ACC112 (cell line): Measurements from ENCODE around the gene PBXIP1.

Experiments used
- H2AFZ ChIP-seq: fragments of 200-600 bp; sonication (generic); one replicate; pipeline ENCODE4 v1.6.0; 2017; ENCODE audit warnings: antibody characterized with exemption, low read length; ENCODE audit not compliant: unreplicated experiment
- H3K27ac ChIP-seq: fragments of 200-600 bp; sonication (generic); 2 replicates; pipeline ENCODE4 v1.5.1; 2014; ENCODE audit warnings: low read depth, mild to moderate bottlenecking, antibody characterized with exemption, low read length, moderate library complexity
- H3K27me3 ChIP-seq: fragments of 200-600 bp; sonication (generic); 2 replicates; pipeline ENCODE4 v1.6.1; 2014; ENCODE audit warnings: mild to moderate bottlenecking, antibody characterized with exemption, low read length, moderate library complexity, mixed read lengths; ENCODE audit not compliant: insufficient read depth
- H3K36me3 ChIP-seq: fragments of 200-600 bp; sonication (generic); 2 replicates; pipeline ENCODE4 v1.6.1; 2016; ENCODE audit warnings: mild to moderate bottlenecking, antibody characterized with exemption, low read length, moderate library complexity, mixed read lengths; ENCODE audit not compliant: insufficient read depth
- H3K4me1 ChIP-seq: fragments of 200-600 bp; sonication (generic); one replicate; pipeline ENCODE4 v1.6.1; 2016; ENCODE audit warnings: low read length, mixed read lengths; ENCODE audit not compliant: insufficient read depth, unreplicated experiment, control insufficient read depth
- H3K4me3 ChIP-seq: fragments of 200-600 bp; sonication (generic); 2 replicates; pipeline ENCODE4 v1.5.1; 2014; ENCODE audit warnings: mild to moderate bottlenecking, low read depth, low read length
- H3K79me2 ChIP-seq: fragments of 200-600 bp; sonication (generic); one replicate; pipeline ENCODE4 v1.6.0; 2016; ENCODE audit warnings: low read length; ENCODE audit not compliant: control insufficient read depth, unreplicated experiment, insufficient read depth

Gene PBXIP1

DNA sequence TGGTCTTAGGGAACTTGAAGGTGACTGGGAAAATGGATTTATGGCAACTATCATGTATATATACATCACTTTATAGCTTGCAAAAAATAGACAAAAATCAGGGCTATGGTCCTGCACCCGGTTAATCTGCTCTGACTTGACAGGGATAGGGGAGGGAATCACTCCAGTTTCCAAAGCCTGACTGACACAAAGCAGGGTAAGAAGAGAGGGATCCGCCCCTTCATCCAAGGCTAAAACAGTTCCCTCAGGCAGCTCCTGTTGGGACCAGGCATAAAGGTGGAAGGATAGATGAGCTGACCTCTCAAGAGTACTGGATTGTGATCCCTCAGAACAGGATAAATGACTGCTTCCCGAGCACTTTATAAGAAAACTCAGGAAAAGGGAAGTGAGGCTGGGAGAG lies 1.4 kb downstream of the PBXIP1 start:
- peaks cover 13% of the 10 kb centered on the region for H3K4me1 ChIP-seq
- H3K79me2 ChIP-seq, result no peaks in the 10 kb centered on the region
- no peak overlapping the region for H3K27ac ChIP-seq
- no peak overlapping the region for H2AFZ ChIP-seq
- H3K27me3 ChIP-seq, result no peaks in the 10 kb centered on the region
- no peak overlapping the region for H3K4me3 ChIP-seq
- no peaks in the 10 kb centered on the region for H3K36me3 ChIP-seq

DNA sequence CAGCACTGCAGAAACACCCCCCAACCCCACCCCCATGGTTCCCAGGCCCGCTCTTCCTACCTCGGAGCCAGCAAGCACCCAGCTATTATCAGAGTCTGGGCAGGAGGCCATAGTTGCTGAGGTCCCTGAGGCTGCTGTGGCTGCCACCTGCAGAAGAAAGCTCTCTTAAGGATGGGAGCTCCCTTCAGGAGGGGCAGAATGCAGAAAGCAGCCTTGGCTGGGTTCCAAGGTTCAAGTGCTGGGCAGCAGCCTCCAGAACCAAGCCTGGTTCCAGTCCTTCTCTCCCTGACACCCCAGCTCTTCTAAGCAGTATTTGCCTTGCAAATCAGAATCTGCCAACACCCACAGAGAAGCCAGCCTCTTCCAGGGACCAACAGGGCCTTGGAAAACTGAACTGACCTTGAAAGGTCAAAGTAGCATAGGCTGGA lies 2.3 kb downstream of the PBXIP1 start:
- H3K79me2 ChIP-seq, result no peaks in the 10 kb centered on the region
- H3K4me3 ChIP-seq, result no peak overlapping the region
- H3K27ac ChIP-seq, result no peak overlapping the region
- H3K36me3 ChIP-seq, result no peaks in the 10 kb centered on the region
- H2AFZ ChIP-seq, result no peak overlapping the region
- peaks cover 13% of the 10 kb centered on the region for H3K4me1 ChIP-seq
- H3K27me3 ChIP-seq, result no peaks in the 10 kb centered on the region

DNA sequence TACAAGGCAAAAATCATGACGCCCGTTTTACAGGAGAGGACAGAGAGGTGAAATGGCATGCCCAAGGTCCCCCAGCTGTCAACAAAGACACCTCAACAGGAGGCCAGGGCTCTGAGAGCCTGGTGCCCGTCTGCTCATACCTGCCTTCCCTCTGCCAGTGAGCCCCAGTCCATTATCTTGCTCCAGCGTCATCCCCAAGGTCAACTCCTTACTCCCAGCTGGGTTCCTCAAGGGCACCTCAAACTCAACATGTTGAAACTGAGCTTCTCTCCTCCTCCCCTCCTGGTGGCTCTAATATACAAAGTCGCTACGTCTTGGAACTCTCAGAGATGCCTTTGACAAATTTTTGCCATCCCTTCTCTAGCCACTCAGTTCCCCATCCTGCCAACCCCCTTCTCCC lies 3.2 kb downstream of the PBXIP1 start:
- Histone ChIP-seq H3K27ac (no peak overlapping the region), H3K27me3 (no peaks in the 10 kb centered on the region), H3K4me1 (peaks cover 13% of the 10 kb centered on the region)

DNA sequence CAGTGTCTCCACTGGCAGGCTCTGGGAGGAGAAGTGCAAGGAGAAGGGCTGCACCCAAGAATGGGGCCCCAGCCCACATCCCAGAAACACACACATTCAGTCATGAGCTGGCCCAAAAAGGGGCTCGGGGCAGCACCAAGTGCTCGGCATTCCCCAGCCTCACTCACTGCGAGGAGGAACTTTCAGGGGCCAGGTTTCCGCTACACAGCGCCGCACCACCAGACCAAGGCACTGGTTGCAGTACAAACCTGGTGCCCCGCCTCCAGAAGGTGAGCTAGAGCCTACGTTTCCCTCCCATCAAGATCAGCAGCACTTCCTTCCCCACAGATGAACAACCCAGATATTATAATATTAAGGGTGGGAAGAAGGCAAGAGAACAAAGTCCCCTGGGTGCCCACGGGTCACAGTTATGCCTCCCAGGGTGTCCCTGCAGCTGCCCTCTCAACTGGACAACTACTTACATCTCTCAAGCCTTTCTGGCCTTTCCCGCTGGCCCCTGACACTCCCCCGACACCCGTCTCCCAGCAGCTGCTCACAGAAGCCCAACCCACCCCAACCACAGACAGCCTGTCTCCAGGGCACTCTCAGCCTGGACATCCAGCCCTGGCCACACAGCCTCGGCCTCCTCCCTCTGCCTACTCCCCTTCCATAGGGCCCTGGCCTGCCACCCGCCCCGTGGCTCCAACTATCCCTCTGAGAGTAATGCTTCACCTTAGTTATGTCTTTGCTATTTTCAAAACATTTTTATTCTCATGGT lies 3.8 kb downstream of the PBXIP1 start:
- Histone ChIP-seq H3K27me3 (no peaks in the 10 kb centered on the region), H3K4me1 (peaks cover 13% of the 10 kb centered on the region), H3K27ac (no peak overlapping the region), H3K79me2 (no peaks in the 10 kb centered on the region), H2AFZ (no peak overlapping the region), H3K4me3 (no peak overlapping the region), H3K36me3 (no peaks in the 10 kb centered on the region)

More for the DNA sequence above, 3.2 kb downstream of the PBXIP1 start:
- H3K79me2 ChIP-seq, result no peaks in the 10 kb centered on the region
- no peak overlapping the region for H3K4me3 ChIP-seq
- H3K36me3 ChIP-seq, result no peaks in the 10 kb centered on the region
- H2AFZ ChIP-seq, result no peak overlapping the region

DNA sequence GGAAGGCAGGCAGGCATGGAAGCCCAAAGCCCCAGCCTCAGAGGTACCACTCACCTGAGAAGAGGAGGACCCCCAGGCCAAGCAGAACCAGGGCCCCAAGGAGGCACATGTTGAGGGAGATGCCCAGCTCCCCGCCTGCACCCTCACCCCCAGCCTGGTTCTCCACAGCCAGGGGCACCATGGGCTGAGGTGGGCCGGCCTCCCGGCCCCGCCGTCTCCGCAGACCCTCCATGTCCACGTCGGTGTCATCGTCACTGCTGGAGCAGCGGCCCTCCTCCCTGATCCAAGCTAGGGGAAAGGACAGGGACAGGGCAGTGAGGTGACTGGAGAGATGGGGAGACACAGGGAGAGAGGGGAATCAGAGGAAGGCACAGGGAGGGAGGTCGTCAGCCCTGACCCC lies 7.8 kb downstream of the PBXIP1 start:
- no peaks in the 10 kb centered on the region for H3K36me3 ChIP-seq

DNA sequence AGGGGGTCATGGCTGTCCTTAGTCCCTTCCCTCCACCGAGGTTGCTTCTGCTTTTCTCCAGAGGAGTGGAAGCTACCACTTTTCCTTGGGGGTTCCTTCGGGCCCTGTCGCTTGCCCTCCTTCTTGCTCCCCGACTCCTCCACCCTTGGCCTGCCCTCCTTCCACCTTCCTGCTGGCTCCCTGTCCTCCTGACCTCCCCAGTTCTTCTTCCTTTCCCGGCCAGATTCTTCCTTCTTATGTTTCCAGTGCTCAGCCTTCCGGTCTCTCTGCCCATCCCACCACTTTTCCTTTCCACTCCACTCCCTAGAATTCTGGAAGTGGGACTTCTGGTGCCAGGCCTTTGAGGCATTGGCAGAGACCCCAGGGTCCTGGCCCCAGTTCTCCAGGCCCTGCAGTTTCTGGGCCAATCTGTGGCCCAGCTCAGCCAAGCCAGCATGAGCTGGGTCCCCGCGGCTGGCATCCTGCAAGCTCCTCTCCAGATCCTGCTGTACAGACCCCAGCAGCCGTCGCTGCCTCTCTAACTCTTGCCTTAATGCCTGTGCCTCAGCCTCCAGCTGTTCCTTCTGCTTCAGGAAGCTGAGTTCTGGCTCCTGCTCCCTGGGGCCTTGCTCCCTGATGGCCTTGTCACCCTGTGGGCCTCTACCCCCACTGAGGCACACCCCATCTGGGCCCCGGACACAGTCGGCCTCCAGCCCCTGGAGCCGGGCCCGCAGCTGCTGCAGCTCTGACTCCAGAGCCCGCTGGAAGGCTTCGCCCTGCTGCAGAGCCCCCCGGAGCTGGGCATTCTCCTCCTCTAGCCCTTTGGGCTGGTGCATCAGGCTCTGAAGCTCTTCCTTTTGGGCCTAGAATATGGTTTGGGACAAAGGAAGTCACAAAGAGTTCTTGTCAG lies 9.7 kb downstream of the PBXIP1 start:
- H3K79me2 ChIP-seq, result no peaks in the 10 kb centered on the region
- H2AFZ ChIP-seq, result no peak overlapping the region
- H3K36me3 ChIP-seq, result no peaks in the 10 kb centered on the region
- no peaks in the 10 kb centered on the region for H3K27me3 ChIP-seq
- no peak overlapping the region for H3K4me3 ChIP-seq
- H3K4me1 ChIP-seq, result peaks cover 9% of the 10 kb centered on the region
- H3K27ac ChIP-seq, result no peak overlapping the region

More for the DNA sequence above, 7.8 kb downstream of the PBXIP1 start:
- H2AFZ ChIP-seq, result no peak overlapping the region
- H3K4me1 ChIP-seq, result peaks cover 9% of the 10 kb centered on the region
- H3K27me3 ChIP-seq, result no peaks in the 10 kb centered on the region
- no peaks in the 10 kb centered on the region for H3K79me2 ChIP-seq
- H3K4me3 ChIP-seq, result no peak overlapping the region
- no peak overlapping the region for H3K27ac ChIP-seq

DNA sequence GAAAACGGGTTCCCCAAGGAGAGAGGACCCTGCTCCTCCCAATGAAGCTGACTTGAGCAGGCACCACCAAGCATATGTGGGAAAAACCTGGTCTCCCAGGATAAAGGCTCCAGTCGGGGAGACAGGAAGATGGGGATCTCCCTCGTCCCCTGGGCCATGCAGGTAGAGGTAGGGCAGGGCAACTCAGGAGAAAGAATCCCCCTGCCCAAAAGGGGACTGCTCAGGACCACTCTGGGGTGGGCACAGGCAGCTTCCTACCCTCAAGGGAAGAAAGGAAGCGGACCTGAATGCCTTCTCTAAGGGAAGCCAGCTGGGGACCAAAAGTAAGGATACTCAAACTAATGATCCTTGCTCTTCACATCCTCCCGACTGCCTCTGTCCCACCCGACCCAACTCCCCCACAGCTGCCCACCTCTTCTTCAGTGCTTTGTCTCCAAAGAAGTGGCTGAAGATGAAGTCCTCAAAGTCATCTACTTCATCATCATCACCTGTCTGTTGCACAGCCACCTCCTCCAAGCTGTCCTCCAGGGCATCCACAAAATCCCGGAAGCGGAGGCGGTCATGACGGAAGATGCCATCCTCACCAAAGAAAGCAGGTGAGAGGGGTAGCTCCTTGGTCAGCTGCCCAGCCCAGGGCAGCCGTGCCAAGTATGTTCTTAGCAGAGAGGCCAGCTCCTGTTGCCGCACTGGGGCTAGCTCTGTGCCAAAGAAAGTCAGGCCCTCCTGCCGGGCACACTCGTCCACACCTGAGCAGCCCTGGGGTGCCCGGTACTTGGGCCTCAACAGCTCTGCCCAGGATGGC lies 10.5 kb downstream of the PBXIP1 start:
- no peak overlapping the region for H3K4me3 ChIP-seq
- H3K4me1 ChIP-seq, result peaks cover 9% of the 10 kb centered on the region
- H3K27ac ChIP-seq, result no peak overlapping the region
- no peaks in the 10 kb centered on the region for H3K36me3 ChIP-seq
- H3K79me2 ChIP-seq, result no peaks in the 10 kb centered on the region
- H2AFZ ChIP-seq, result no peak overlapping the region
- H3K27me3 ChIP-seq, result no peaks in the 10 kb centered on the region

DNA sequence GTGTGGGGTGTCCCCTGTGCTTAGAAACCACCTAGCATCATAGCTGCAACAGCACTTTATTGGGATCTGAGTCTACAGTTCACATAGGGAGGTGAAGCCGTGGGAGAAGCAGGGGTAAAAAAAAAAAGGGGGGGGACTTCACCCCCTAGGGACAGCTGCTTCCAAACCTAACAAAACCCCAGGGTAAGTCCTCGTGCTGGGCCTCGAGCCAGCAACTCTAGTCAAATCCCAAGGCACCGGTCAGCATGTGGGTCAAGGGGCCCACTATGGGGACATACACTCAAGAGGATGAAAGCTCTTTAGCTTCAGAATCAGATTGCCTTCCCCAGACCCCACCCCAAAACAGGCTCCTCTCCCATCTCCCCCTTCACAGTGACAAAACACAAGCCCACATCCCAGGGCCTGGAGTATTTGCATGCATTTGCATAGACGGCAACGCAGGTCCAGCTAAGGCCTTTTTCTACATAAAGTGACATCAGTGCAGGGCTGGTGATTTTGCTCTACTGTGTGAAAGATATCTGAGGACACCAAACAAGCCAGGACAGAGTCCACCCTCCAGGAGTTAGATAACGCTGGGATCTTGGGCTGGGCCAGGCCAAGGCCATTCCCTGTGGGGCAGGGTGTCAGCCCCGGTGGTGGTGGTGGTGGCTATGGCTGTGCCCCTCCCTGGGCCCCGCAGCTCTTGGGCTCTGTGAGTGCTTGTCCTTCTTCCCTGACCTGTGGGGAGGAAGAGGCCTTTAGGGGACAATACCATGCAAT lies 11.3 kb downstream of the PBXIP1 start:
- H3K27ac ChIP-seq, result no peak overlapping the region

DNA sequence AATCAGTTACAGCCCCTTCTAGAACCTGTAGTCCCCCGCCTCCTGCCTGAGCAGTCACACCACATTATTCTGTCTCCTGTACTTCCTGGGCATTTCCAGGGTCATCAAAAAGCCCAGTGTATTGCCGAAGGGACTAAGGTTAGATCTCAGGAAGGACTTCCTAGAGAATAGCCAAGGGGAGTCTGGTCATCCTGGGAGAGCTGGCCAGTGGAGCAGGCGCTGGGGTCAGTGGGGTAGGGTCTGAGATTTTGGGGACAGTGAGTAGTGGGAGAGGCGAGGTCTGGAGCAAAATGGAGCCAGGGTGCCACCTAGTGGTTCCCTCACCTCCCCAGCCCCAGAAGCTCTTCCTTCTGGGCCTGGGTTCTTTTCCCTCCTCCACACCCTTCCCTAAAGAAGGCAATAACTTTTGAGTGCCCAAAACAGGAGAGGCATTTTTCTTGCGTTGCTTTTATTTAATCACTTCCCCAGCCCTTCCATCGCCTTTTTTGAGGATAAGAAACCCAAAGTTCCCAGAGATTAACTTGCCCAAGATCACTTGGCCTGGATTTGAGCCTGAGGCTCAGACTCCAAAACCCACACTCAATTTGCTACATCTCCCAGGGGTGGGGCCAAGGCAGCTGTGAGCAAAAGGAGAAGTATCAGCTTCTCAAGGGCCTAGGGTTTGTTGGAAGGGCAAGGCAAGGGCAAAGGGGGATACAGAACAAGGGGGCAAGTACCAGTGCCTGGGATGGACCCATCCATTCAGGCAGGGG lies 12.1 kb downstream of the PBXIP1 start:
- Histone ChIP-seq H2AFZ (no peak overlapping the region), H3K27me3 (no peaks in the 10 kb centered on the region), H3K36me3 (no peaks in the 10 kb centered on the region), H3K79me2 (no peaks in the 10 kb centered on the region), H3K4me1 (peaks cover 9% of the 10 kb centered on the region), H3K27ac (no peak overlapping the region), H3K4me3 (no peak overlapping the region)

More for the DNA sequence above, 11.3 kb downstream of the PBXIP1 start:
- Histone ChIP-seq H3K4me3 (no peak overlapping the region), H3K36me3 (no peaks in the 10 kb centered on the region), H2AFZ (no peak overlapping the region), H3K79me2 (no peaks in the 10 kb centered on the region), H3K27me3 (no peaks in the 10 kb centered on the region), H3K4me1 (peaks cover 9% of the 10 kb centered on the region)
